ENCODE data around the gene GTF2A2. TPM values are rescaled to one million over a fixed set of nuclear protein-coding genes. Genes with fewer than 3 reads are reported as not detected.

Gene GTF2A2
- total and polyA plus RNA-seq, 8 donors = 16.8 to 62.5 (median 33.7) TPM

DNA sequence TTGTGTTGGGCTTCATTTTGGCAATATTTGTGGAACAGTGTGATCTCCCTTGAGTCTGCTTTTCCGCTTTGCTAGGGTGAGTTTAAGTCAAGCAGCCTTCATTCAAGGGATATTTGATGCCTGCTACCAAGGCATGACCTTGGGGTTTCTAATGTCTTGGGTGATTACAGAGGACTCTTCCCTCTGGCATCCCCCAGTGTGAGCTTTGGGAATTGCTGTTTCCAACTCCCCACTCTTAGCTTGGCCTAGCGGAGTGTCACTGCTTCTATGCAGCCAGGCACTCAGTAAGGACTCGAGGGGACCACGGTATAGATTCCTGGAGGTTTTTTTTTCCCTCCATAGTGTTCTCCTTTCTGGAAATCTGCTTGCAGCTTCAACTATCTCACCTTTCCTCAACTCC is 24.6 kb downstream of the GTF2A2 start:
- FAIRE-seq (no peak), ATAC-seq (no peak), DNase-seq (no peak)
- TF ChIP-seq, protein P1, sequence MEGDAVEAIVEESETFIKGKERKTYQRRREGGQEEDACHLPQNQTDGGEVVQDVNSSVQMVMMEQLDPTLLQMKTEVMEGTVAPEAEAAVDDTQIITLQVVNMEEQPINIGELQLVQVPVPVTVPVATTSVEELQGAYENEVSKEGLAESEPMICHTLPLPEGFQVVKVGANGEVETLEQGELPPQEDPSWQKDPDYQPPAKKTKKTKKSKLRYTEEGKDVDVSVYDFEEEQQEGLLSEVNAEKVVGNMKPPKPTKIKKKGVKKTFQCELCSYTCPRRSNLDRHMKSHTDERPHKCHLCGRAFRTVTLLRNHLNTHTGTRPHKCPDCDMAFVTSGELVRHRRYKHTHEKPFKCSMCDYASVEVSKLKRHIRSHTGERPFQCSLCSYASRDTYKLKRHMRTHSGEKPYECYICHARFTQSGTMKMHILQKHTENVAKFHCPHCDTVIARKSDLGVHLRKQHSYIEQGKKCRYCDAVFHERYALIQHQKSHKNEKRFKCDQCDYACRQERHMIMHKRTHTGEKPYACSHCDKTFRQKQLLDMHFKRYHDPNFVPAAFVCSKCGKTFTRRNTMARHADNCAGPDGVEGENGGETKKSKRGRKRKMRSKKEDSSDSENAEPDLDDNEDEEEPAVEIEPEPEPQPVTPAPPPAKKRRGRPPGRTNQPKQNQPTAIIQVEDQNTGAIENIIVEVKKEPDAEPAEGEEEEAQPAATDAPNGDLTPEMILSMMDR (IDR thresholded peaks at IDR 0.05) = no peak
- 42 to 54% methylated on average over 4 of the region's 4 CpGs for WGBS, 2 donors
- Histone ChIP-seq H3K4me1 (no peaks in the 10 kb centered on the region), H3K27ac (no peak overlapping the region), H3K9me3 (no peaks in the 10 kb centered on the region), H3K27me3 (no peaks in the 10 kb centered on the region), H3K4me3 (no peak overlapping the region), H3K36me3 (peaks cover 0 to under 1% (median 0%) of the 10 kb centered on the region in 3 donors)
- intact Hi-C loops (cut with DNase I) = no loop called here

DNA sequence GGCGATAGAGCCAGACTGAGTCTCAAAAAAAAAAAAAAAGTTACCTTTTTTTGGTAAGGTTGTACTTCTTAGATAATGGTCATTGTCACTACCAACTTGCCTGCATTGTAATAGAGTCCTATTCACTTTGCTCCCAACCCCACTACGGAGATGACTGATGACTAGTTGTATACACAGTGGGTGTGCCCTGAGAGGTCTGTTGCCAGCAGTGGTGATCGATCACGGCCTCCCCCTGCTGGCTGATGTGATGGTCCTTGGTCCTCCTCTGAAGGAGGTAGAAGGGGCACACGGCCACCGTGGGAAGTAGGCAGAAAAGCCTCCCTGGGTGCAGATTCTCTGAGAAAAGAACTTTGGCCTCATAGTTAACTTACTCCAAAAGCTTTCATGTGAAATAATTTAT is 35.0 kb downstream of the GTF2A2 start:
- Histone ChIP-seq H3K27me3 (no peaks in the 10 kb centered on the region), H3K27ac (no peak overlapping the region), H3K4me3 (no peak overlapping the region), H3K4me1 (no peaks in the 10 kb centered on the region), H3K9me3 (no peaks in the 10 kb centered on the region), H3K36me3 (no peaks in the 10 kb centered on the region)
- WGBS, 2 donors = 18% methylated on average over 6 of the region's 6 CpGs
- TF ChIP-seq, protein P1 (IDR thresholded peaks at IDR 0.05) = no peak
- DNase-seq (peak in 3 of 6 donors; percentile 26 to 61 (median 30)), ATAC-seq (peak in 3 of 4 donors; percentile 60 to 83 (median 79)), FAIRE-seq (no peak)
- intact Hi-C loops (cut with DNase I) = loop anchor here in 1 of 3 donors (10.0 kb wide), 1 partner anchor 87 kb away; no protein-coding TSS in a partner anchor

DNA sequence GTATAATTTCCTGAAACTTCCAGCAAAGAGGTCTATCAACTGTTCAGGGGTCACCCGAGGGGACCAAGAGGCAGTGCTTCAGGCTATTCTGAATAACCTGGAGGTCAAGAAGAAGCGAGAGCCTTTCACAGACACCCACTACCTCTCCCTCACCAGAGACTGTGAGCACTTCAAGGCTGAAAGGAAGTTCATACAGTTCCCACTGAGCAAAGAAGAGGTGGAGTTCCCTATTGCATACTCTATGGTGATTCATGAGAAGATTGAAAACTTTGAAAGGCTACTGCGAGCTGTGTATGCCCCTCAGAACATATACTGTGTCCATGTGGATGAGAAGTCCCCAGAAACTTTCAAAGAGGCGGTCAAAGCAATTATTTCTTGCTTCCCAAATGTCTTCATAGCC is 38.9 kb downstream of the GTF2A2 start:
- Histone ChIP-seq H3K27me3 (no peaks in the 10 kb centered on the region), H3K9me3 (no peaks in the 10 kb centered on the region), H3K36me3 (no peaks in the 10 kb centered on the region), H3K27ac (no peak overlapping the region), H3K4me1 (no peaks in the 10 kb centered on the region), H3K4me3 (no peak overlapping the region)
- DNase-seq (no peak), FAIRE-seq (no peak), ATAC-seq (no peak)
- 56 to 73% methylated on average over 4 of the region's 4 CpGs for WGBS, 2 donors
- intact Hi-C loops (cut with DNase I) = no loop called here
- TF ChIP-seq, protein P1 (IDR thresholded peaks at IDR 0.05) = no peak

DNA sequence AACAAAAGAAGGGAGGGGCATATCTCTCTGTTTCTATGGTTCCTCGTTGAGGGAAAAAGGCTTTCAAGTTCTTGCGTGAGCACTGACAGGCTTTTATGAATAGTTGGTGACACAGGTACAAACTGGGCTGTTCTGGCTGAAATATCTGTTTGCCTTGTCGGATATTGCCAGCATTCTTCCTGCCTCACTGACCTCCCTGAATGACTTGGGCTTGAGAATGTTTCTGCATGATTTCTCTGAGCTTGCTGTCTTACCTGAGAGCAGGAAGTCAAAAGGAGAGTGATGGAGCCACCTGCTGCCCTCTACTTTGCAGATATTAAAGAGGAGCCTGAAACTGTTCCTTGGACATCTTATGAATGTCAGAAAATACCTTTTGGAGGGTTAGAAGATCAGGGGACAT is 40.9 kb downstream of the GTF2A2 start:
- no peaks in the 10 kb centered on the region for H3K4me1 ChIP-seq
- TF ChIP-seq, protein P1 (IDR thresholded peaks at IDR 0.05) = no peak
- H3K27ac ChIP-seq = peak overlapping the region in 2 of 4 donors; percentile 3 to 26
- intact Hi-C loops (cut with DNase I) = no loop called here
- WGBS, 2 donors = 13 to 18% methylated on average over 3 of the region's 3 CpGs
- no peak for DNase-seq
- H3K9me3 ChIP-seq = no peaks in the 10 kb centered on the region
- H3K36me3 ChIP-seq = no peaks in the 10 kb centered on the region
- H3K4me3 ChIP-seq = no peak overlapping the region
- ATAC-seq = peak in 3 of 4 donors; percentile 77 to 78 (median 78)
- FAIRE-seq = no peak
- H3K27me3 ChIP-seq = no peaks in the 10 kb centered on the region

DNA sequence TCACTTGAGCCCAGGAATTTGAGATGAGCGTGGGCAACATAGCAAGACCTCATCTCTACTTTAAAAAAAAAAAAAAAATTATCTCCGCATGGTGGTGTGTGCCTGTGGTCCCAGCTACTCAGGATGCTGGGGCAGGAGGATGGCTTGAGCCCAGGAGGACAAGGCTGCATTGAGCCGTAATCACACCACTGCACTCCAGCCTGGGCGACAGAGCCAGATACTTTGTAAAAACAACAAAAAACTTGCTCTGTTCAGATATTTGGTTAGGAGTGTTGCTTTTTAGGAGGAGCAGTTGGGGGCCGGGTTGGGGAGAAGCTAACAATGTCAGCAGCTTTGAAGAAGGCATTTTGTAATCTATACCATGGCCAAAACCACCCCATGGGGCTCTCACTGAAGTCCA is 41.7 kb downstream of the GTF2A2 start:
- DNase-seq (no peak), FAIRE-seq (no peak), ATAC-seq (no peak)
- WGBS, 2 donors = 71 to 77% methylated on average over 5 of the region's 5 CpGs
- Histone ChIP-seq H3K27ac (peak overlapping the region in 2 of 4 donors; percentile 3 to 26), H3K36me3 (no peaks in the 10 kb centered on the region), H3K4me1 (no peaks in the 10 kb centered on the region), H3K27me3 (no peaks in the 10 kb centered on the region), H3K4me3 (no peak overlapping the region), H3K9me3 (no peaks in the 10 kb centered on the region)
- TF ChIP-seq, protein P1 (IDR thresholded peaks at IDR 0.05) = no peak
- intact Hi-C loops (cut with DNase I) = no loop called here
